22Rv1 (cell line): Measurements from ENCODE around the gene SLC22A17.

ENCODE experiments used
- H3K27ac ChIP-seq: fragments of 450-650 bp; 2 replicates; pipeline ENCODE4 v1.5.1; 2017
- ZFX ChIP-seq: fragments of 450-650 bp; IDR thresholded peaks from 2 replicates; pipeline ENCODE4 v1.6.1; 2017; ENCODE audit warnings: antibody characterized with exemption, borderline replicate concordance
- TF ChIP-seq, protein P1 (sequence below): fragments of 450-650 bp; IDR thresholded peaks from 2 replicates; pipeline ENCODE4 v1.5.1; 2017; ENCODE audit warnings: mild to moderate bottlenecking

Gene SLC22A17

GRCh38 chr14:23359167-23359626, 6.5 kb upstream of the SLC22A17 start:
- TF ChIP-seq, protein P1, sequence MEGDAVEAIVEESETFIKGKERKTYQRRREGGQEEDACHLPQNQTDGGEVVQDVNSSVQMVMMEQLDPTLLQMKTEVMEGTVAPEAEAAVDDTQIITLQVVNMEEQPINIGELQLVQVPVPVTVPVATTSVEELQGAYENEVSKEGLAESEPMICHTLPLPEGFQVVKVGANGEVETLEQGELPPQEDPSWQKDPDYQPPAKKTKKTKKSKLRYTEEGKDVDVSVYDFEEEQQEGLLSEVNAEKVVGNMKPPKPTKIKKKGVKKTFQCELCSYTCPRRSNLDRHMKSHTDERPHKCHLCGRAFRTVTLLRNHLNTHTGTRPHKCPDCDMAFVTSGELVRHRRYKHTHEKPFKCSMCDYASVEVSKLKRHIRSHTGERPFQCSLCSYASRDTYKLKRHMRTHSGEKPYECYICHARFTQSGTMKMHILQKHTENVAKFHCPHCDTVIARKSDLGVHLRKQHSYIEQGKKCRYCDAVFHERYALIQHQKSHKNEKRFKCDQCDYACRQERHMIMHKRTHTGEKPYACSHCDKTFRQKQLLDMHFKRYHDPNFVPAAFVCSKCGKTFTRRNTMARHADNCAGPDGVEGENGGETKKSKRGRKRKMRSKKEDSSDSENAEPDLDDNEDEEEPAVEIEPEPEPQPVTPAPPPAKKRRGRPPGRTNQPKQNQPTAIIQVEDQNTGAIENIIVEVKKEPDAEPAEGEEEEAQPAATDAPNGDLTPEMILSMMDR: no peak
- no peak for TF ChIP-seq ZFX
- H3K27ac ChIP-seq: no peak overlapping the region

DNA sequence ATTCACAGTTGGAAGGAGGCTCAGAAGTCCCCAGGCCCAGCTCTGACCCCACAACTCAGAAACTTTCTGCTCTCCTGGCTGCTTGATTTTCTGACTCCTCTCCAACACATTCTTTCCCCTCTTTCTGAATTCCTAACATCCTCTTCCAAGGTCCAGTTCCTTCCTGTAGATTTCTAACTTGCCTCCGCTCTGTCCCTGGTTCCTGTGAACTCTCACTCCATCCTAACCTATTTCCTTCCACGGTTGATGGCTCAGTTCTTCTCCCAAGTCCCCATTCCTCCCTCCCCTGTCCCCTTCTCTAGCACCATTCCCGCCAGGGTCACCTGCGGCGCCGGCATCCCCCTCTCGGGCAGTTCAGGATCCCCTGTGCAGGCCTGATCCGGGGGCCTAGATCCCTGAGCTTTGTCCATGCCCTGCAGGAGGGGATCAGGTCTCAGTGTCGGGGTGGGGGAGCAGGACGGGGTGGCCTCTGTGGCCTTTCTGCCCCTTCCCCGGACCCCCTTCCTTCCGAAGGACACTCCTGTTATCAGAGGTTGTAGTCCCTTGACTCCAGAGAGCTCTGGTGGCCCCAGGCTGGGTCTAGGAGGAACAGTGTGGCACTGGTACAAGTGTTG, 6.0 kb upstream of the SLC22A17 start:
- no peak overlapping the region for H3K27ac ChIP-seq
- no peak for TF ChIP-seq ZFX
- TF ChIP-seq, protein P1: no peak

DNA sequence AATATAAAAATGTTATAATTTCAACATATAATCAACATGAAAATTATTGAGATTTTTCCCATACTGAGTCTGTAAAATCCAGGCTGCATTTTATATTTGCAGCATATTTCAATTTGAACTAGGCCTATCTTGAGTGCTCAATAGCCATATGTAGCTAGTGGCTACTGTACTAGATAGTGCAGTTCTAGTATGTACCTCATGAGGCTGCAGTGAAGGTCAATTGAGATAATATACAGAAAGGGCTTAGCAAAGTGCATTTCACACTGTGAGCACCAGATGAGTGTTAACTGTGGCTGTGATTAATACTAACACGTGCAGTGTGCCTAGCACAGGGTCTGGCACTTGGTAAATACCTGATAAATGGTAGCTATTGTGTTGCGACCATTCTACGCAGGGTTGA, 5.4 kb upstream of the SLC22A17 start:
- no peak overlapping the region for H3K27ac ChIP-seq
- TF ChIP-seq, protein P1: no peak
- TF ChIP-seq ZFX: no peak

DNA sequence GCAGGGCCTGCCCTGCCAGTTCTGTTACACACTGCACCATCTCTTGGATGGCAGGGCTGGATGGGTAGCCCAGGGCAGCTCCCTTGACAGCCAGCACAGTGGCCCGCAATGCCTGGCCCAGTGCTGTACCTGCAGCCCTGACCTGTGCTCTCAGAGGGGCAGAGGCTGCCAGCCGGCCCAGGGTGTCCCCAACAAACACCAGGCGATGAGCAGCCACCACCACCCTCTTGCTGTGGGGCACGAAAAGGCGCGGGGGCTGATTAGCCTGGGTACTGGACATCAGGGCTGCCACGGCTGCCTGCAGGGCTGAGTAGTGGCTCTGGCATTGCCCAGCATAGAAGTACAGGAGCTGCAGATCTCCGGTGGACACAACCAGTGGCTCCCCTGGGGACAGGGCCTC, 4.6 kb upstream of the SLC22A17 start:
- H3K27ac ChIP-seq: no peak overlapping the region
- TF ChIP-seq, protein P1: no peak
- no peak for TF ChIP-seq ZFX

GRCh38 chr14:23356662-23357061, 4.0 kb upstream of the SLC22A17 start:
- no peak overlapping the region for H3K27ac ChIP-seq
- no peak for TF ChIP-seq ZFX
- TF ChIP-seq, protein P1: no peak

DNA sequence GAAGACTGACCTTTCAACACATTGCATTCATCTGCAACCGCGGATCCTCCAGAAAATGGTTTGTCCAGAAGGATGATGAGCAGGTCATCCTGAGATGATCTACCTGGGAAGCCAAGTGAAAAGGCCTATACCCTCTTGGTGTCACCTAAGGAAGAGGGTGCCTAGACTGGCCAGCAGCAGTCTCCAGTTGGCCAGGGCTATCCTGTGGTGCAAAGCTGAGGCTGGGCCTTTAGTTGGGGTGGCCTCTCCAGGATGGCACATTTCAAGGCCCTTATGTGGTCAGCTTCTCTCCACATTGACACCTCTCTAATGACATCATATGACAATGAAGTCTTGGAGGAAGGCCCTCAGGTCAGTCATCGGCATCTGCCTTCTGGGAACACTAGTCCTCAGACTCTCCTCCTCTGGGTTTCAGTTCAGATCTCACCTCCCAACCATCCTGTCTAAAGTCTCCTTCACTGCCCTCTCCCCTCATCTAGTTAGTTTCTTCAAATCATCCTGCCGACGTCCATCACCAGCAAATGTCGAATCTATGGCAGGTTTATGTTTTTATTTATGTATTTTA, 3.3 kb upstream of the SLC22A17 start:
- no peak for TF ChIP-seq ZFX
- TF ChIP-seq, protein P1: no peak
- no peak overlapping the region for H3K27ac ChIP-seq

- TF ChIP-seq, protein P1: no peak
- TF ChIP-seq ZFX: no peak
- H3K27ac ChIP-seq: no peak overlapping the region
Measured at GRCh38 chr14:23354990-23355389, 2.3 kb upstream of the SLC22A17 start.
